IPS-18c (cell line): ENCODE measurements around the gene NEDD4L.

ENCODE experiments used
- H3K4me3 ChIP-seq: 2 replicates; pipeline ENCODE4 v1.7.0; 2013; ENCODE audit warnings: low read depth, mild to moderate bottlenecking, low read length, moderate library complexity; ENCODE audit not compliant: insufficient read depth
- H3K9me3 ChIP-seq: one replicate; pipeline ENCODE4 v1.6.1; 2013; ENCODE audit warnings: mild to moderate bottlenecking, low read length, moderate library complexity; ENCODE audit not compliant: control insufficient read depth, insufficient read depth

NEDD4L gene

DNA sequence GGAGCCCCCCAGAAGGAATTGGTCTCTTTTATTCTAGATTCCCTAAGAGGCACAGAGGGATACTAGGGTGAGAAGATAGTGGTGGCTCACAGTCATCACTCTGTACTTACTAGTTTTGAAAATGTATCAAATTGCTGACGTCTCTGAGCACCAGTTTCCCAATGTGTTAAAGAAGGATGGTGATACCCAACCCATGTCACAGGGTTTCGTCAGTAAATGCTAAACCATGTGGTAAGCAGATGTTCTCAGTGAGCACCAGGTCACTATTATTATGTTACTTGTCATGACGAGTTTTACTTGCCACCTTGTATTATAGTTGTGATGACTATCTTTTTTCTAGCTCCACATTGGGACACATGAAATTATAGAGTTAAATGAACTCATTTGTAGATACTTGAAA, 54.7 kb downstream of the NEDD4L start:
- H3K9me3 ChIP-seq = no peaks in the 10 kb centered on the region
- H3K4me3 ChIP-seq = no peak overlapping the region

DNA sequence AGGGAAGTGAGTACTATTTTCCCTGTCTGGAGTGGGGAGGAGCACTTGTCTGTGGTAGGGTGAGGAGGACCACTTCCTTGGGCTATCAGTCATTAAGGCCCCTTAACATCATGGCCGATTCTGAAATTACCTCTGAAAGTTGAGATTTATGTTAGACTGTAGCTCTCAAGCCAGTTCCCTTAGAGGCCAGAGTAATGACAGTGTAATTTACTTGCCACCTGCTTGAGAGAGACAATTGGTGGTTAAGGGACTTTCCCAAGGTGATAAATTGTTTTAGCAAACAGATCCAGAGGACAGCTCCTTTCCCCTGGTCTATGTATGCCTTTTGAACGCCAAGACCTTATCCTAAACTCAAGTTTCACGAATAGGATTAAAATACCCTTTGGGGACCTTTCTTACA, 56.1 kb downstream of the NEDD4L start:
- no peak overlapping the region for H3K4me3 ChIP-seq
- H3K9me3 ChIP-seq = no peaks in the 10 kb centered on the region

DNA sequence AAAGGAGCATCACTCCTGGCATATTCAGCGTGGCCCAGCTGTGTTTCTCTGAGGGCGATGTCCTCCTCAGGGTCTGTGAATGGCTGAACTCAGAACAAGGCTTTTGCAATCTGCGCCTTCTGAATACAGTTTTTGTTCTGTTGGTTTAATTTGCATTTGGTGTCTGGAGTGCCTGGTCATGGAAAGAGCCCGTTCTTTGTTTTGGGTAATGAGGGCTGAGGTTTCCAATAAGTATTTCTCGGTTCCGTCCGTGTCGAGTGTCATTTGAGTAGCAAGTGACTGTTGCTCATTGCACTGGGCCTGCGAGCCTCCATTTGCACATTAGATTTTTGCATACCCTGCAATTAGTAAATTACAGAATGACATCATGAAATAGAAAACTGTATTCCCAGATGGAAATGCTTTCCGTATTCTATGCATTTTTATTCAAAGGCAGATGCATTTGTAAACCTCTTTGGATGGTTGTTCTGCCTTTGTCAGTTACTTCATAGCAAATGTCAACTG, 57.3 kb downstream of the NEDD4L start:
- Histone ChIP-seq H3K9me3 (no peaks in the 10 kb centered on the region), H3K4me3 (no peak overlapping the region)

DNA sequence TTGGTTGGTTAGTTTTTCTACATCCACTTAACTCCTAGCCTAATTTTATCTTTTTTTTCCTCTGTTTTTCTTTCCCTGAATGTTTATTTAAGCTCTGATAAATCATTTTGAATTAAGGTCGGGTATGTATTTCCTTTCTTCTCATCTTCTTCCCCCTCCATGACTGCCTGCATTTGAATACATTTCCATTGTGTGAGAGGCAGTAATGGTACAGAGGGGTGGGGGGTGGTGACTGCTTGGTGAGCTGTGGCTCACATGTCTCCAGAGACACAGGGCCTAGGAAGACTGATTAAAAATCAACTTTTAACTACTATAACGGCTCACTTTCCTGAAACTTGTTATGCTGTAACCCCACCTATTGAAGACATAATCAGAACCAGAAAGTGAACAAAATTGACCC, 58.0 kb downstream of the NEDD4L start:
- H3K9me3 ChIP-seq = no peaks in the 10 kb centered on the region
- H3K4me3 ChIP-seq = no peak overlapping the region

DNA sequence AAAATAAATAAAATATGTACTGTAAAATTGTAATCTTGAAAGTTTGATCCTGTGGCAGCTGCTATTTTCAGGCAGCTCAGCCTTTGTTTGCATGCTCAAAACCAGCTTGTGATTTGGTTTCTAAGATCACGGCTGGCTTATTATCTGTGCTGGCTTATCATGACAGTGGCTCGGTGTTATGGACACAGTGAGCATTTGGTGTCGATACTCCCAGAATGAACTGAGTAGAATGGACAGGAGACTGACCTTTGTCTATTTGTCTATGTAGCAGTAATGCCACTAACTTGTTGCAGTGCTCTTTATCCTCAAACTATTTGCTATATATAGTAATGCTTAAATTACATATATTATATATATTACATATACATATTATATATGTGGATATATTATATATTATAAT, 58.8 kb downstream of the NEDD4L start:
- H3K4me3 ChIP-seq = no peak overlapping the region
- H3K9me3 ChIP-seq = no peaks in the 10 kb centered on the region

DNA sequence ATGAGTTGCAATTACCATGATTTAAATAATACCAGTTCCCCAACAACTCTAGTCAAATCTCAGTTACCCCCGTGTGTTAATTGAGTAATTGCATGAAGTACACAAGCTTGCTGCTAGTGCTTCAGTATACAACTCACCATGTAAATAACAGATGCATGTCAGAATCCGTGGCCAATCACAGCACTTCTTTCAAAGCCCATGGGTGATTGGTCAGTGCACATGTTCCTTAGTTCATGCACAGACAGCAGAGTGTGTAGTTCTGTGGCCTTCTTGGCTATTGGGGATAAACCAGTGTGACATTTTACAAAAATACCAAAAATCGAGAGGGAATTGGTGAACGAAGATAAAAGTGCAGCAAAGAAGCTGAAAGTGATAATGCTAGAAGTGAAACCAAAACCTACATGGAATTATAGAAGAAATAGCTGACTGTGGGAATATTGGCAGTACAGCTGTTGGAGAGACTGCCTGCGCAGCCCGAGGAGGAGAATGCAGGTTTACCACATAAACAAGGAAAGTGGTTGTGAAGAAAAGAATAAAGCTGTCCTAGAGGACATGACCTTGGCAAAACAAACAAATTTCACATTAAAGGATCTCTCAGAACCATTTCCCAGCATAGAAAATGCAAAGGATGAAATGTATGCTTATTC, 59.4 kb downstream of the NEDD4L start:
- Histone ChIP-seq H3K4me3 (no peak overlapping the region), H3K9me3 (no peaks in the 10 kb centered on the region)

DNA sequence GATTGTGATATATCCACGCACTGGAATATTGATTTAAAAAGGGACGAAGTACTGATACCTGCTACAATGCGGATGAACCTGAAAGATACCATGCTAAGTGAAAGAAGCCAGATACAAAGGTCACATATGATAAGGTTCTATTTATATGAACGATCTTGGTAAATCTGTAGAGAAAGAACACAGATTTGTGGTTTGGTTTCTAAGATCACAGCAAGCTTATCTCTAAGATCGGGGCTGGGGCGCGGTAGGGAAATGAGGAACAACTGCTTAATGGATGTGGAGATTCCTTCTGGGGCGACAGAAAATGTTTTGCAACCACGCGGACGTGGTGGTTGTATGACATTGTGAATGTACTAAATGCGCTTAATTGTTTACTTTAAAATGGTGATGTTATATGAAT, 60.1 kb downstream of the NEDD4L start:
- Histone ChIP-seq H3K4me3 (no peak overlapping the region), H3K9me3 (no peaks in the 10 kb centered on the region)

DNA sequence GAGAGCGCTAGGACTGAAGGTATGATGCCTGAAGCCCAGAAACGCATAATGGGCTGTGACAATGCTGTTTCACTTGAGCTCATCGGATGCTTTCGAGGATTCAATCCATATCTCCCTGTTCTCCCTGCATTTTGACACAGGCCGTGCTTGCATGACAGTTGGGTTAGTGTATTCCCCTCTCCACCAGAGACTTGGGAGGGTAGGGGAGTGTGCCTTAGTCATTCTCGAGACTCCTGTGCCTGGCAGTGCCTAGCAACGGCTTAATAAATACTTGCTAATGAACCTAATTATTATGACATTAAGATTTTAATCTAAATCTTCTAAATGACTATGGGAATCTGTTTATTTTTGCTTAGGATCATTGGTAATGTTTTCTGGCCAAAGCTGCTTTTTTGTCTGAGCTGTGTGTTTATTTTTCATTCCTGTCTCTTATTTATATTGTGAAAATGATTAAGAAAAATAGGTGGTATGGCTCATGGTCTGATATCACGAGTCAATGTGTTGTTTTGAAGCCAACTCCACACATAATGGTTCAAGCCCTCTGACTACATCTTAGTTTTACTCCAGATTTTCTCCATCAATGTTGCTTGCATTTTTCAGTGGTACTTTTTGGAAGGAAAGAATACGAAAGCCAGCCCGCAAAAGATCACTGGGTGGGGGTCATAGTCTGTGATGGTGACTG, 61.3 kb downstream of the NEDD4L start:
- H3K4me3 ChIP-seq = no peak overlapping the region
- no peaks in the 10 kb centered on the region for H3K9me3 ChIP-seq

DNA sequence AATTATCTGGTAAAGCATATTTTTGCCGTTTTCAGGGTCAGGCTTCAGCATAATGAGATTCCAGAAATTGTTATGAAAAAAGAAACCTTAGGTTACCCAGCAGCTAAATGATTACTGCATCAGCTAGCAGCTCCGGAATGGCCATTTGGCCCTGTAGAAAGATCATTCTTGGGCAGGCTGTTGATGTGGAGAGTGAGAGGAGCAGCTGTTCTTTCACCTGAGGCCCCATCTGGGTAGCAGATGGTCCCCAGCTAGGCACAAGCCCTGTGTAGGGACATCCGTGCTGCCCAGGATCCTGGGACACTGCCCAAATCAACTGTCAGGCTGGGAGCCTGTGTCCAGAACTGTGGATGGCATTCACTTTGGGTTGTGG, 61.8 kb downstream of the NEDD4L start:
- no peak overlapping the region for H3K4me3 ChIP-seq
- H3K9me3 ChIP-seq = no peaks in the 10 kb centered on the region

DNA sequence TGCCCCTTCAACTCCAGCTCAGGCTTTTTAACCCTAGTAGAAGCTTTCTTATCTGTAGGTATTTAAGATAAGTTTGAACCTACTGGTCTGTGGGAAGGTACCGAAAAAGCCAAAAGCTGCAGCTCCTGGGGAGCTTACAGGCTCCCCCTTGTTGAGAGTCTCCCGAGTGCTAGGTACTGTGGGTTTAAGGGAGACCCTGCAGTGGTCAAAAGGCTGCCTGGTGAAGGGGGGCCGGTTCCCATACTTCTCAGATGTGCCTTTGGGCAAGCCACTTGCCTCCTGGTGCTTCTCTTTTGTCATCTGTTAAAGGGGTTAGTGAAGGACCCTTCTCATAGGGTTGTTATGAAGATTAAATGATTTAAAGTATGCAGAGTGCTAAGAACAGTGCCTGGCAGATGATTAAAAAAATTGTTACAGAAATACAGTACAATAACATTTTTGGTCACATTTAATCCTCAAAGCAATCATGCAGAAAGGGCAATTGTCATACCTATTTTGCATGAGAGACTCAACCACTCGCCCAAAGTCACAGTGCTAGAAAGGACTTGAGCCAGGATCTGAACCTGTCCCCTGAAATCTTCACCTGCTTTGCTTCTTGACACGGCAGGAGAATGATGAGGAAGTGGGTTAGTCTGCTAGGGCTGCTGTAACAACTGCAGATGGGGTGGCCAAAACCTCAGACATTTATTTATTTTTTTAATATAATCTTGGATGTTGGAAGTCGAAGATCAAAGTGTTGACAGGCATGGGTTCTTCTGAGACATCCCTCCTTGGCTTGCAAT, 62.5 kb downstream of the NEDD4L start:
- H3K4me3 ChIP-seq = no peak overlapping the region
- H3K9me3 ChIP-seq = no peaks in the 10 kb centered on the region

DNA sequence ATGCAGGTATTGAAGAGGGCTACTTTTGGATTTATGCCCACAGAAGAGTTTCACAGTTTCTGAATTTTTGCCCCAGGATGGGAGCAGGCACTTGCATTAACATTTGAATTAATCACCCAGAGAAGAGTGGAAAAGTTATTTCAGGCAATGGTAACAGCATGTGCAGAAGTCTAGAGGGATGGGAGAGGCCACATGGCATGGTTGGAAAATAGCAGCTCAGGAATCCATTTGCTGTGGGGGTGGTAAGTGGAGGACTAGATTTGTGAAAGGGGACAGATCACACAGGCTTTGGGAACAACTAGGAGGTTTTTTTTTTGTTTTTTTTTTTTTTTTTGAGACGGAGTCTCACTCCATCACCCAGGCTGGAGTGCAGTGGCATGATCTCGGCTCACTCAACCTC, 65.2 kb downstream of the NEDD4L start:
- no peaks in the 10 kb centered on the region for H3K9me3 ChIP-seq

DNA sequence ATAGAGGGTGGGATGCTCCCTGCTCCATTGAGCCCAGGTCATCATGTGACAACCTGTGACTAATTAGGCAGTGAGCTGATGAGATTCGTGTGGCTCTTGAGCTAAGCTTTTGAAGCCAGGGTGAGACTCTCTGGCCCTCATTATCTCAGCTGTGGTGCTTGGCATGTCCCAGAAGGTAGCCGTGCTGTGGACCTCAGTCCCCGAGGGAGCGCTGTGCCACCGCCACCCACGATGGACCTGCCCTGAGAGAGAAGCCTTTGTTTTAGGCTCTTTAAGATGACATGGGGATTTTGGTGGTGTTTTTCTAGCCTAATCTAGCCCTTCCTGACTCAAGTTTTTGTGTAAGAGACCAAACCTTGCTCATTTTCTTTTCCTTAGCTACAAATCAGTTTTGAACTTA, 66.4 kb downstream of the NEDD4L start:
- no peak overlapping the region for H3K4me3 ChIP-seq
- H3K9me3 ChIP-seq = no peaks in the 10 kb centered on the region

More for the DNA sequence above, 65.2 kb downstream of the NEDD4L start:
- H3K4me3 ChIP-seq = no peak overlapping the region

DNA sequence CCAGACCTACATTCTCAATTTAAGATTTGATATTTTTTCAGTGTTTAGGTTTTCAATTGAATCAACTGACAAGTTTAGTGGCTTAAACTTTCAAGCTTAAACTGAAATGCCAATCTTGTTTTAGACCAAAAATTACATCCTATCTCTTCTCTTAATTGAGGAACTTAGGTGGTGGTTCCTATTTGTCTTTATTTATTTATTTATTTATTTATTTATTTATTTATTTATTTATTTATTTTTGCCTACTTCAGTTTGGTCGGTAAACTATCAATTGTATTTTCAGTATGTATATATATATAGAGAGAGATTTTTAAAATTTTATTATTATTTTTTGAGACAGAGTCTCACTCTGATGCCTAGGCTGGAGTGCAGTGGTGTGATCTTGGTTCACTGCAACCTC, 68.1 kb downstream of the NEDD4L start:
- no peaks in the 10 kb centered on the region for H3K9me3 ChIP-seq
- no peak overlapping the region for H3K4me3 ChIP-seq

DNA sequence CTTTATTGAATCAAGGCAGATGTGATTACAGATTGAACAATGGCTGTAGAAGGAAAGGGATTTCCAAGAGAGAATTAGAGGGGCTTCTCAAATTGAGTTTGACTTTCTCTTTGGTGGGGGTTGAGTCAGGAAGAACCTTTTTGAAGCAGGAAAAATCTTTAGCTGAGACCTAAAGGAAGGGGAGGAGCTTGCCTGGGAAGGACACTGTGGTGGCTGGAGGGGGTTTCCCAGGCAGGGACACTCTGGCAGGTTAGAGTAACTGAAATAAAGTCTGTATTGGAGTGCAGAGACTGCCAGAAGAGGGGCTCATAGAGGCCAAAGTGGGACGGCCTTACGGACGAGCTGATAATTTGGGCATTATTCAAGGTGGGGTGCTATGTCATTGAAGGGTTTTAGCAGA, 69.3 kb downstream of the NEDD4L start:
- no peak overlapping the region for H3K4me3 ChIP-seq
- no peaks in the 10 kb centered on the region for H3K9me3 ChIP-seq

DNA sequence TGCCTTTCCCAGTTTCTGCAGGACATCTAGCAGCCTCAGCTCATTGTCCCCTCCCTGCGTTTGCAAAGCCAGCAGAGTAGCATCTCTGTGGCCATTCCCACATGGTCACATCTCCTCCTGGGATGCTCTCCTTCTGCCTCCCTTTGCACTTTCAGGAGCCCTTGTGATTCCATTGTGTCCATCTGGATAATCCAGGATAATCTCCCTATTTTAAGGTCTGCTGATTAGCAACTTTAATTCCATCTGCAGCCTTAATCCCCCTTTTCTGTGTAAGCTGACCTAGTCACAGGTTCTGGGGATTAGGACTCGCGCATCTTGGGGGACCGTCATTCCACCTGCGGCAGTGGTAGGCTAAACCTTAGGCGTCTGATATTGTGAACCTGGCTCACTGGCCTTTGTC, 70.7 kb downstream of the NEDD4L start:
- H3K4me3 ChIP-seq = no peak overlapping the region
- no peaks in the 10 kb centered on the region for H3K9me3 ChIP-seq

DNA sequence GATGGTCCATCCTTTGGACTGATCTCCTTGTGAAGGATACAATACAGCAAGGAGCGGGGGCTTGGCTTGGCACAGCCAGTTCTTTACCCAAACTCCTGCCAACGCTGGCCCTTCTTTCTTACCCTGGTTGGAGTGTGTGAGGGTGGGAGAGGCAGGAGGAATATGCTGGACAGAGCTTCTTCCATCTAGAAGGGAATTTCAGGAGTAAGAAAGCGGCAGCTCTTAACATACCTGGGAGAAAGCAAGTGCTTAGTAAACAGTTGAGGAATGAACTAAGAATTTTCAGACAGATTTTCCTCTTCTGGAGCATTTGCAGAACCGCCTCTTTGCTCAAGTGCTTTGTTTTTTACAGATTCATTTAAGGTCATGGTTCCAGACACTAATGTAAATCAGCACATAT, 72.8 kb downstream of the NEDD4L start:
- H3K4me3 ChIP-seq = no peak overlapping the region
- no peaks in the 10 kb centered on the region for H3K9me3 ChIP-seq

DNA sequence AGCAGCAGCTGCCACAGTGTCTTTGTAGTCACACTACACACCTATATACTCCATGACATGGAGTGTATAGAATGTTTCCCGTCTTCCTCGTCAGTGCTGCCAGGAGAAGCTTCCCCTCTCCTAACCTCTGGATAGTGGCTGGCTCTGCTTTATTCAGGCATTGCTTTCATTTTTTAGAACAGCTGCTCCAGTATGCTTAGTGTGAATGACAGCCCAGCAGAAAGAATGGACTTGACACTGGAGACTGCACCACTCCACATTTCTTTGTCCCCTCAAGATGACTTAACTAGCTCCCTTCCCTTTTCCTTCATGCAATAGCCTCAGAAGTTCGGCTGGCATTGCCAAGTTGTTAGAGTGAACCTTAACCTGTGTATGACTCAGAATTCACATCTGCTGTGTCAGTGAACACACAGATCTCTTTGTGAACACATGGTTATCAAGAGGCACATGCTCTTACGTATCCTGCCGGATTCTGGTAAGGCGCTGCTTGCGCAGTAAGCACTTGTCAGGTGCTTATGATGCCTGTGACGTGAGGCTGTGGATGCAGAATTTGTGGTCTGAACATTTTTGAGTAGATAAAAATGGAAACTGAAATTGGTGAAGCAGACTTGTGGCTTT, 73.9 kb downstream of the NEDD4L start:
- no peak overlapping the region for H3K4me3 ChIP-seq
- no peaks in the 10 kb centered on the region for H3K9me3 ChIP-seq

DNA sequence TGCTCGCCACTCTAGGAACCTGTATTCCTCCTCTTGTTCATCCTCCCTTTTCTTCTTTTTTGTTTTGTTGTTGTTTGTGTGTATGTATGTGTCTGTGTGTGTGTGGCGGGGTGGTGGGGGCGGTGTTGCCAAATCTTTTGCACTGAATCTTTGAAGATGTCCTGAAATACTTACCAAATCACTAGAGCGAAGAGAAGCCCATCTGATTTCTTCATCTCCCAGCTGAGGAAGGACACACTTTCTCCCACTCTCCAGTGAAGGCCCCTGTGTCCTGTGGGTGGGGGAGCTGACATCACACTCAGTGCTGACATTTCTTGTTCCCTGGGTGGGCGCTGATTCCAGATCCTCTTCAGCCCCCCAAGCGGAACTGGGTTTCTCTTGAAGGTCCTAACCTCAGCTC, 74.5 kb downstream of the NEDD4L start:
- Histone ChIP-seq H3K4me3 (no peak overlapping the region), H3K9me3 (no peaks in the 10 kb centered on the region)
